GM12891 (cell line): ENCODE measurements around the gene COP1.

Experiments used
- PAX5 ChIP-seq: IDR thresholded peaks from 2 replicates; pipeline ENCODE4 v1.6.1; 2011; ENCODE audit warnings: low read length, moderate library complexity, mild to moderate bottlenecking; ENCODE audit not compliant: insufficient read depth, severe bottlenecking
- POLR2A ChIP-seq: IDR thresholded peaks from 2 replicates; pipeline ENCODE4 v1.6.1; 2011; ENCODE audit warnings: low read depth, low read length, control low read depth
- POLR2AphosphoS5 ChIP-seq: IDR thresholded peaks from 2 replicates; pipeline ENCODE4 v1.6.1; 2011; ENCODE audit warnings: low read depth, low read length, control low read depth
- POU2F2 ChIP-seq: IDR thresholded peaks from 2 replicates; pipeline ENCODE4 v1.6.1; 2011; ENCODE audit warnings: low read depth, mild to moderate bottlenecking, control low read depth, low read length, moderate library complexity
- SPI1 ChIP-seq: IDR thresholded peaks from 2 replicates; pipeline ENCODE4 v1.6.1; 2011; ENCODE audit warnings: low read depth, low read length, control low read depth
- TAF1 ChIP-seq: IDR thresholded peaks from 2 replicates; pipeline ENCODE4 v1.6.1; 2011; ENCODE audit warnings: low read depth, low read length, control low read depth

DNA sequence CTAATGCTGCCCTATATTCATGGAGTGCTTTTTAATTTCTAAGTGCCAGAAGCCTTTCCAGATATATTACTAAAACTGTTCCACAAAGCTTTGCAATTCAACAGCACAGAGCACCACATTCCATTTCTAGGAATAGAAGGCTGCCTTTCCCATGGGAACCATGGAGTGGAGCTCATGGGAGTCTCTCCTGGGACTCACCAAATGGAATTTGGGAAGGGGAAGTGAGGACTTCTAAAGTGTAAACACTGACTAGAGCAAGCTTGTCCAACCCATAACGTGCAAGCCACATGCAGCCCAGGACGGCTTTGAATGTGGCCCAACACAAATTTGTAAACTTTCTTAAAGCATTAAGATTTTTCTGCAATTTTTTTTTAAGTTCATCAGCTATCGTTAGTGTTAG, 273.3 kb downstream of the COP1 start:
- TF ChIP-seq POLR2A (no peak), TAF1 (no peak), POLR2AphosphoS5 (no peak), PAX5 (no peak), SPI1 (no peak), POU2F2 (no peak)
